ENCODE data around the gene NIN. TPM values are rescaled to one million over a fixed set of nuclear protein-coding genes. Genes with fewer than 3 reads are reported as not detected.

The NIN gene
- total RNA-seq, 3 donors from 2014 or later (not counting 1 experiment from before 2014, with no cell fraction given) = 90.8 to 127 (median 118) TPM

GRCh38 chr14:50719911-50720759 is 110.8 kb downstream of the NIN start:
- Mint-ChIP-seq H3K4me1 (no peaks in the 10 kb centered on the region), H3K36me3 (peaks cover 12% of the 10 kb centered on the region), H3K27ac (no peak overlapping the region), H3K4me3 (no peak overlapping the region), H3K27me3 (ENCODE audit: low read depth in 2 of 2) (no peaks in the 10 kb centered on the region), H3K9me3 (no peaks in the 10 kb centered on the region)
- H3K27me3 ChIP-seq (ENCODE audit: control insufficient read depth, insufficient read depth, low read length) = no peaks in the 10 kb centered on the region
- intact Hi-C loops (cut with micrococcal nuclease) = no loop called here
- H3K27ac ChIP-seq (ENCODE audit: low read length) = no peak overlapping the region
- ATAC-seq = no peak
- H3K4me3 ChIP-seq (ENCODE audit: low read length) = no peak overlapping the region
- H3K9me3 ChIP-seq (ENCODE audit: control insufficient read depth, insufficient read depth, low read length) = no peaks in the 10 kb centered on the region
- WGBS (ENCODE audit: insufficient coverage) = 100% methylated on average over 1 of the region's 1 CpG
- H3K4me1 ChIP-seq (ENCODE audit: control insufficient read depth, insufficient read depth, low read length) = no peaks in the 10 kb centered on the region
- no peak for DNase-seq
- peaks cover 48% of the 10 kb centered on the region for H3K36me3 ChIP-seq (ENCODE audit: control insufficient read depth, insufficient read depth, low read length)
- TF ChIP-seq CTCF (IDR thresholded peaks at IDR 0.05) = no peak

GRCh38 chr14:50718949-50719348 is 112.0 kb downstream of the NIN start:
- H3K27me3 Mint-ChIP-seq (ENCODE audit: low read depth in 2 of 2) = no peaks in the 10 kb centered on the region
- no peak overlapping the region for H3K27ac ChIP-seq (ENCODE audit: low read length)
- TF ChIP-seq CTCF (IDR thresholded peaks at IDR 0.05) = no peak
- intact Hi-C loops (cut with micrococcal nuclease) = no loop called here
- H3K4me1 Mint-ChIP-seq = no peaks in the 10 kb centered on the region
- H3K4me3 ChIP-seq (ENCODE audit: low read length) = no peak overlapping the region
- peaks cover 36% of the 10 kb centered on the region for H3K36me3 ChIP-seq (ENCODE audit: control insufficient read depth, insufficient read depth, low read length)
- H3K4me3 Mint-ChIP-seq = no peak overlapping the region
- ATAC-seq (no peak), DNase-seq (no peak)
- no peaks in the 10 kb centered on the region for H3K36me3 Mint-ChIP-seq
- H3K9me3 ChIP-seq (ENCODE audit: control insufficient read depth, insufficient read depth, low read length) = no peaks in the 10 kb centered on the region
- no peaks in the 10 kb centered on the region for H3K27me3 ChIP-seq (ENCODE audit: control insufficient read depth, insufficient read depth, low read length)
- no peaks in the 10 kb centered on the region for H3K9me3 Mint-ChIP-seq
- no peak overlapping the region for H3K27ac Mint-ChIP-seq
- no peaks in the 10 kb centered on the region for H3K4me1 ChIP-seq (ENCODE audit: control insufficient read depth, insufficient read depth, low read length)
- WGBS (ENCODE audit: insufficient coverage) = 100% methylated on average over 1 of the region's 1 CpG

DNA sequence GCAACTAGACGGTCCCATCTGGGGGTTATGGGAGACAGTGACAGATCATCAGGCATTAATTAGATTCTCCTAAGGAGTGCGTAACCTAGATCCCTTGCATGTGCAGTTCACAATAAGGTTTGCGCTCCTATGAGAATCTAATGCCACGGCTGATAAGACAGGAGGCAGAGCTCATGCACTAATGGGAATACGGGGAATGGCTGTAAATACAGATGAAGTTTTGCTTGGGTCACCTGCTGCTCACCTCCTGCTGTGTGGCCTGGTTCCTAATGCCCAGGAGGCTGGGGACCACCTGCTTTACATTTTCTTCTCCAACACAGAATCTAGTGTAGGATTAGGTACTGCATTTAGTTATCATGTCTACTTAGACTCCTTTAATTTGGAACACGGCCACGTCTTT is 113.2 kb downstream of the NIN start:
- no peak overlapping the region for H3K4me3 Mint-ChIP-seq
- Histone ChIP-seq H3K4me1 (ENCODE audit: control insufficient read depth, insufficient read depth, low read length) (no peaks in the 10 kb centered on the region), H3K4me3 (ENCODE audit: low read length) (no peak overlapping the region), H3K9me3 (ENCODE audit: control insufficient read depth, insufficient read depth, low read length) (no peaks in the 10 kb centered on the region), H3K36me3 (ENCODE audit: control insufficient read depth, insufficient read depth, low read length) (peaks cover 26% of the 10 kb centered on the region), H3K27ac (ENCODE audit: low read length) (no peak overlapping the region), H3K27me3 (ENCODE audit: control insufficient read depth, insufficient read depth, low read length) (no peaks in the 10 kb centered on the region)
- no peak overlapping the region for H3K27ac Mint-ChIP-seq
- WGBS (ENCODE audit: insufficient coverage) = 91% methylated on average over 5 of the region's 7 CpGs
- no peaks in the 10 kb centered on the region for H3K4me1 Mint-ChIP-seq
- no peak for TF ChIP-seq CTCF (IDR thresholded peaks at IDR 0.05)
- no peaks in the 10 kb centered on the region for H3K9me3 Mint-ChIP-seq
- intact Hi-C loops (cut with micrococcal nuclease) = no loop called here
- no peaks in the 10 kb centered on the region for H3K27me3 Mint-ChIP-seq (ENCODE audit: low read depth in 2 of 2)
- DNase-seq (no peak), ATAC-seq (no peak)
- no peaks in the 10 kb centered on the region for H3K36me3 Mint-ChIP-seq
